Bone marrow (tissue), 2 donors: Measurements from ENCODE around the gene ADARB2.

Experiments
- DNase-seq, 2 donors: peaks; one replicate each; lab custom pipeline; 2025; lab: John Stamatoyannopoulos, UW

ADARB2 gene

DNA sequence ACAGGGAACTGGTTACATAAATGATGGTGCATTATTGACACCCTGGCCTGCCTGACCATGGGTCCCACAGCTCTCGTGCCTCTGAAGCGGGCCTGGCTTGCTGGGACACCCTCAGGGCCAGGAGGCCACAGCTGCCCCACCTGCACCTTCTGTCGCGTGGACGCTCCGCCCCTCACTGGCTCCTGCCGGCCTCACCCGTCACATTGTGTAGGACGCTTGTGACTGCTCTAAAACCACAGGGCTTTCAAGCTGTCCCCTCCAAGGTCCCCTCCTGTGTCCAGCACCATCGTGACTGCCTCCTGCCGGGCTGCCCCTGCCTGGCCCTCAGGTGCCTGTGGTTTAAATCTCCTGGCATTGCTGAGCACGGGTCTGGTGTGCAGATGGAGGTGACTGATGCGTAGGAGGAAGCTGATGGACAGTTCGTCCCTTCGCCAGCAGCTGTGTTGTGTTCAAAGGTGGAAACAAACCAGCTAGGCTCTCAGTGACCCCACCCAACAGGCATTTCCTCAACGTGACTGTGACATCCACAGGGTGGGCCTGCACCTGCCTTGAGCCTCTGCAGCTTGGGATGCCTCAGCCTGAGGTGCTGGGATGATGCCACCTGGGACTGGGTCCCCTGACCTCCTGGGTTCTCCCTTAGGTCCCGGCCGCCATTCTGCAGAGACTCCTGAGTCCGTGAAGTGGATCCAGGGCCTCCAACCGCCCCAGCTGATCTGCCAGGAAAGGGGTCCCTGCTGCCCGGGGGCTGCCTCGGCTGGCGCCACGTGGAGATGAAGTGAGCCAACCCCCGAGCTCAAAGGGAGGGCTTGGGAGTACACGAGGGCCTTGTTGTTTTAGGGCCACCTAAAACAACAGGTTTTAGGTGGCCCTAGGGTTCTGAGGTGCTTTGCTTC, 532.6 kb downstream of the ADARB2 start:
- no peak for DNase-seq

GRCh38 chr10:1203704-1204103, 533.6 kb downstream of the ADARB2 start:
- DNase-seq: no peak

DNA sequence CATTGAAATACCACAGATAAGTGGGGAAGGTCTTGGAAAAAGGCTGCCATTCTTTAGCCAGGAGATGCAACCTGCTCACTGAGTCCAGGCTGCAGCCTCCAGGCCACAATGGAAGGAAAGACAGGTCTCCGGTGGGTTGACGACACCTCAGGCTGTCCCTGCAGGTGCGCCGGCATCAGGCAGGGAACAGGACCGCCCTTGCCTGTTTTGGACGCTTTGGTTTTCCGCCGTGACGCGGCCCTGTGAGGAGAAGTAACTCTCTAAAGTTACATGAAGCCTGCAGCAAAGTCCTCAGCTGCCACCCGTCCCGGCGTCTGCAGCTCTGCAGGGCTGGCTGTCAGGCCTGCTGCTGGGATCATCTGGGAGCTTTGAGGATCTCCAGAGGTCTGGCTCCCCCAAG, 534.1 kb downstream of the ADARB2 start:
- no peak for DNase-seq

DNA sequence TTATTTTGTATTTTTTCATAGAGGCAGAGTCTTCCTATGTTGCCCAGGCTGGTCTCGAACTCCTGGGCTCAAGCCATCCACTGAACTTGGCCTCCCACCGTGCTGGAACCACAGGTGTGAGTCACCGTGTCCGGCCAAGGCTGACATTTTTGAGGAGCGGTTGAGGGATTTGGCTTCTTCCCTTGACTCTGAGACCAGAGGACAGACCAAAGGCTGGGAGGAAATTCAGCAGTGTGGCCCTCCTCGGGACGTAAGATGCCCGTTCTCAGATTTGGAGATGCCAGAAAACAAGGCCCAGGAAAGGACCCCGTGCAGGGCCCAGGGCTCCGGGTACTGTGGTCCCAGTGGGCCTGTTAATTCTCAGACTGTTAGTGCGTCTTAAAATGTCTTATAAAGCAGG, 535.0 kb downstream of the ADARB2 start:
- DNase-seq: no peak

DNA sequence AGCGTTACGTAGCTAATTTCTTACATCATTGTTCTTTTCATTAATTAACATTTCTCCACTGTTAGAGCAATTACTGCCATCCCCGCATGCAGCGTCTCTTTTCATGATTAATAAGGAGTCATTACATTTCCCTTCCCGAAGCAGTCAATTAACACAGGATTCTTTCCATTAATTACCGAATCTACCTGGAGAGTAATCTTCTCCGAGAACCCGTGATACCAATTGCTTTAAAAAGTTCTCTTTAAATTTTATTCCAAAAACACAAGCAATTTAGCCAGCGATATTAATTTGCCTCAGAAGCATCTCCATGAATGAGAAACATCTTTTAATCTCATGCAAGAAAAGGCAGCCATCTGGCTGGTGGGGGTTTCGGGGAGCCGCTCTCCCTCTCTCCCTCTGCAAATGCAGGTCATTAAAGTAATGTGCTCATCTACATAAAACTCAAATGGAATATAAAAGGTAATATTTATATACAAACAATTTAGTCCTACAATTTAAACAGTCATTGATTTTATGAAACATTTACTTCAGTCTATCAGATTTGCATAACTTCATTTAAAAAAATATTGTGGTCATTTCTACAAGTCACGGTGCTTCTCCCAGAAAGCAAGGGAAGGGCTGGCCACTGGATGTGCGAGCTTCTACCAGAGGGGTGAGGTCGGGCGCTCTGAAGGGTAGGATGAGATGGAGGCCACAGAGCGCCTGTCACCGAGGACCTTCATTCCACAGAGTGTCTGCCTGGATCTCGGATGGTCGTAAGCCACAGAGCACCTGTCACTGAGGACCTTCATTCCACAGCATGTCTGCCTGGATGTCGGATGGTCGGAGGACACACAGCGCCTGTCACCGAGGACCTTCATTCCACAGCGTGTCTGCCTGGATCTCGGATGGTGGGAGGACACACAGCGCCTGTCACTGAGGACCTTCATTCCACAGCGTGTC, 536.2 kb downstream of the ADARB2 start:
- no peak for DNase-seq

DNA sequence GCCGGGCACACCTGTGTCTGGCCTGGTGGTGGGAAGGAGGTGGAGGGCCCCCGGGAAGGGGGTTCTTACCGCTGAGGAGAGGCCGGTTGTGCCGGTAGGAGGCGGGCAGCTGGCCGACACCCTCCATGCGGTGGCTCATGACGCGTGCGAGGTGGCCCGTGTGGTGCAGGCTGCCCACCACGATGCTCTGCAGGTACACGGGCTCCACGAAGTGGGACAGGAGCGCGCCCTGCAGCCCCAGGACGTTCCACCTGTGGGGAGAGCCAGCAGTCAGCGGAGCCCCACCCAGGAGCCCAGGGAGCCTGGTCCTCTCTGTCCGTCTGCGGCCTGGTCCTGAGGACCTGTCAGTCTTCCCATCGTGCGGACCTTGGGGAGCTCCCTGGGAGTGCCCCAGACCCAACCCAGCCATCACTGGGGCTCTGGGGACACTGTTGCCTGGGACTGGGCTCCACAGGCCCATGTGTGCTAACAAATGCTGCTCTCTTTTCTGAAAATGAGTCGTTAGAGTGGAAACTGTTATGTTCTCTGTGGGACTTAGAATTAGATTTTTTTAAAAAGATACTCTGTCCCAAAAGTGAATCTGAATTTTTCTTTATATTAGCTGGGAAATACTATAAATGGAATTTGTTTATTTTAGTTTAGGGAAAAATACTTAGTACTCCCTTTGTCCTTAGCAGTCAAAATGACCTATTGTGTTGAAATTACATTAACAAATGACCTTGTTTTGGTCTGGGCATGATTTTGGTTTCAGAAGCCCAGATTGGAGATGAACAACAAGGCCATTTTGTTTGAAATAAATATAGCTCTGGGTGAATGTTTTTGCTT, 537.2 kb downstream of the ADARB2 start:
- DNase-seq: no peak

DNA sequence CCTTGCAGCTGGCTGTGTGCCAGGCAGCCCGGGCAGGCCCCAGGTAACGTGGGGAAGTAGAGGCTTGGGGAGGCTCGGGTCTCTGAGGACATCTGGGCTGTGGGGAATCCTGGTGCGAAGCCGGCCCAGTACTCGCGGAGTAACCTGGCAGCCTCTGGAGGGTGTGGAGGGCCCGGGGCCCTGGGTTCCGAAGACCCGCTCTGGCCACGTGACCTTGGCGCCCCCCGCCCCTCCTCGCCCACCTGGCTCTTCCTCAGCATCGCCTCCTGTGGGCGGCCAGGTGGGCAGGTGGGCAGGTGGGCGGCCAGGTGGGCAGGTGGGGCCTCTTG, 538.0 kb downstream of the ADARB2 start:
- no peak for DNase-seq

DNA sequence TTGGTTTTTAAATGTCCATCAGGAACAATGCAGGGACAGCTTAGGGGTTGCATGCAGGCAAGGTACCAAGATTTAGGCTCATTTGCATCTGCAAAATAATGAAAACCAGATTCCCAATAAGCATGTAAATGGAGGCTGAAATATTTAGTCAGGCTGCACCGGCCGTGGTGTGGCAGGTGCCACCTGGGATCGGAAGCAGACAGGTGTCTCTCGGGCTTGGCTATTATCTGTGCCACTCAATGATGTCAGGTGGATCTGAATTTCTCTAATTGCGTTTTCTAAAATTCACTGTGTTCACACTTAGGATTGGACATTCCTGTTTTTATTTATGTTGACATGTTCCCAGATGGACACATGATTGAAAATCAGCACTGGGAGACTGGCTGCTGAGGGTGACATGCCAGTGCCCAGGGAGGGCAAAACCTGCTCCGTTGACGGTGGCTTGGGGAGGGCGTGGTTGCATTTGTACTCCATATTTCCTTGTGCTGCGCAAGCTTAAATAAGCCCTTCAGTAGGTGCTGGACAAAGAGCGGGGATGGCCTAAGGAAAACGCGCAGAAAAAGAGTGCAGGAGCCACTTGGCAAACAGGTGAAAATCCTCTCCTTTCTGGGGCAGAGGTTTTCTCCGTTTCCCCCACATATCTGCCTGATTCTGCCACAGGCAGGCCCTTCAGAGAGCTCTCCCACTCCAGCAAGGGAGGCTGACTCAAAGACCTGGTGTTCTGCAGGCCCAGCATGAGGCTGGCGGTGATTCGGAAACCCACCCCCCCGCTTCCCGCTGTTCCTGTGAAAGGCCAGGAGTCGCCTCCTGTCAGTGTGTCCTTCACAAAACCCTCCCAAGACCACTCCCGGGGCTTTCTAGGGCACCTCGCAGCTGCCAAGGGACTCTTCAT, 538.6 kb downstream of the ADARB2 start:
- no peak for DNase-seq

- no peak for DNase-seq
Observed at GRCh38 chr10:1197384-1197783, 539.9 kb downstream of the ADARB2 start.

- DNase-seq: no peak
Observed at GRCh38 chr10:1196656-1197055, 540.7 kb downstream of the ADARB2 start.

DNA sequence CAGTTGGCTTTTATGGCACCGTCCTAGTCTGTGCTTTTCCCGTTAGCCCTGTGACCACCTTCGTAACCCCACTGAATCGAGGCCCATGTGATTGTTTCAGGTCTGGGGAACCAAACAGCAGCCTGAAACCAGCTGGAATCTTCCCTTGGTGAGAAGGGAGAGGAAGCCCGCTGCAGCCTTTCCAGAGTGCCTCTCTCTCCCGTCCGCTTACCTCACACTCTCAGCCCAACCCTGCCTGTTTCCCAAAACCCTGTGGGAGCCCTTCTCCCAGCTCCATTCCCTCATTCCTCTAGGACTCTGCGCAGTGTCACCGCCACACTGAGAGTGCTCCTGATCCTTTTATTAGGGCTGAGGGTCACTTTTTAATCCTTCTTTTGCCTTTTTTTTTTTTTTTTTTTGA, 541.5 kb downstream of the ADARB2 start:
- DNase-seq: no peak

DNA sequence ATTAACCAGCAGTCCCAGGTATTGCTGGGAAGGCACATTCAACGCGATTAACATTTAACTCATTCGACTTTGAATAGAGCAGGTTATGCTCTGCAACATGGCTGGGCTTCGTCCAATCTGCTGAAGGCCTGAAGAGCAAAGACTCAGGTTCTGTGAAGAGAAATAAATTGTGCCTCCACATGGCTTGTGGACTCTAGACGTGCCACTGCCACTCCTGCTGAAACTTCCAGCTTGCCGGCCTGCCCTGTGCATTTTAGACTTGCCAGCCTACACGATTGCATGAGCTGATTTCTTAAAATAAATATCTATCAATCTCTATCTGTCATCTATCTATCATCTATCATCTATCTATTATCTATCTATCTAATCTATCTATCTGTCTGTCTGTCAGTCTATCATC, 543.2 kb downstream of the ADARB2 start:
- DNase-seq: no peak

GRCh38 chr10:1193561-1193960, 543.8 kb downstream of the ADARB2 start:
- no peak for DNase-seq

DNA sequence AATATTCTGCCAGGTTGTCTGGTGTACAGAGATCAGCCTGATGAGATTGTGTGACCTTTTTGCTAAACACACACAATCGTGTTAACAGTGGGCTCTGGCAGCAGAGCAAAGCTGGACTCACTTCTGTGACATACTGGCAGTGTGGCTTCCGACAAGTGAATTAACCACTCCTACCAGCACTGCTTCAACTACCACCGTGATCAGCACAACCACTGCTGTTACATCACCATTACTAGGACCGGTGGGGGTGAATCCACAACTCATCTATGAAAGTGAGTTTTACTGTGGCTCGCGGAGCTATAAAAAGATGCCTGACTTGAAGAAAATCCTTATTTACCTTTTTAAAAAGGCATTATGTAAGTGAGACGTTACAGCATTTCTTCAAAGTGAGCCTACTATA, 545.6 kb downstream of the ADARB2 start:
- no peak for DNase-seq

DNA sequence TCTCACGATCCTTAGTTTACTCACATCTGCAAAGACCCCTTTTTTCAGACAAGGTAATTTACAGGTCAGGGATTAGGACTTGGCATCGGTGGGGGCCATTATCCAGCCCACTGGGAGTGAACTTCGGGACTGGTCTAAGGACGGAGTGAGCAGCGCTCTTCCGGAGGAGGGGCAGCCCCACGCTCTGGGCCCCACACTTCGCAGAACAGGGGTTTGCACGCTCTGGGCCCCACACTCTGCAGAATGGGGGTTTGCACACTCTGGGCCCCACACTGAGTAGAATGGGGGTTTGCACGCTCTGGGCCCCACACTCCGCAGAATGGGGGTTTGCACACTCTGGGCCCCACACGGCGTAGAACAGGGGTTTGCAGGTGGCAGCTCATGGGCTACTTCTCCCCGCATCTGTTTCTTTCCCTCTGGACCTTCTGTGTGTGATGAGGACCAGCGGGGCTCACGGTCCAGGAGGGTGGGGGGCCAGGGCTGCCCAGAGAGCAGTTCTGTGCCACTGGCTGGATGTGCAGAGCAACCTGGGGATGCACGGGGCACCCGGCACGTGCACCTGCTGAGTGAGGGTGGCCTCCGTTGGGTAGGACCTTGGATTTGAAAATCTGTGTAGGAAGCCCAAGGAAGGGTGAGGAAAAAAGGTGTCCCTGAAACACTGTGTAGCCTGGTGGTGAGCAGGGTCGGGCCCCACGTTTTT, 546.4 kb downstream of the ADARB2 start:
- no peak for DNase-seq

DNA sequence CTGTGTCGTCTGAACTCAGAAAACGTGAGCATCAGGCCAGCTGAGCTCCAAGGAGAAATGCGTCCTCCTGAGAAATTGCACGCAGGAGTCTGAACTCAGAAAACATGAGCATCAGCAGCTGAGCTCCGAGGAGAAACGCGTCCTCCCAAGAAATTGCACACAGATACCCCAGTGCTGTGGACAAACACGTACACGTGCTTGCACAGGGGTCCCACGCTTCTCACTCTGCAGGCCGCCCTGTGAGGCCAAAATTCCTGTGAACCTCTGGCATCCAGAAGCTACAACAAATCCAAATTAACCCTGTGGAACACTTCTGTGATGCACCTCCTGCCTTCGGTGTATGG, 547.3 kb downstream of the ADARB2 start:
- DNase-seq: no peak

- DNase-seq: no peak
Observed at GRCh38 chr10:1189166-1190051, 547.9 kb downstream of the ADARB2 start.

GRCh38 chr10:1188558-1189135, 548.7 kb downstream of the ADARB2 start:
- no peak for DNase-seq

DNA sequence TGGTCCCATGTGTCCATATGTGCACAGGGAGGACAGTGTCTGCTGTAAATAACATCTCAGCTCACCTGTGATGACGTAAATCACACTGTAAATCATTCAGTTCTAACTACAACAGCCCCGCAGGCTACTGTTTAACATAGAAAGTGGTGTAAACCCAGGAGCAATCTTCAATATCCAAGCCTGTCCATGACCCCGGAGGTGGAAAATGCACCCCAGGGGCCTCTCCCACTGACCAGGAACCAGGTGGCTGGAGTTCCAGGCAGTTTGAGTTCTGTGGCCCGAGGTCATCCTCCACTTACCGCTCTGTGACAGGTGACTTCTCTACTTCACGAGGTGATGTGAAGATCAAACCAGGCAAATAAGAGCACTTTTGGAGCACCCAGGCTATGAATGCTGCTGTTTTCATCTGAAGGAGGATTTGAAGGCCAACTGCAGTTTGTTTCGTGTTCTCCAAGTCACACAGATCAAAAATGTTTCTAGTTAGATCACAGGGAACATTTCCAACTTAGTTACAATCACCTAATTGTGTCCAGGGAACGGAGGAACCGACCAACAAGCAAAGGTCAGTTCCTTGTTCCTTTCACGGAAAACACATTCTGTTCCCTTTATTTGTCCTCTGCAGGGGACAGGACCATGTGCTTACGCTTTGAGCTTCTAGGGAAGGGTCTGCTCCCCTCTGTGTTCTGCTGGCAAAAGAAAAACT, 549.3 kb downstream of the ADARB2 start:
- DNase-seq: no peak
